ENCODE measurements around the gene CA5A.

The CA5A gene

DNA sequence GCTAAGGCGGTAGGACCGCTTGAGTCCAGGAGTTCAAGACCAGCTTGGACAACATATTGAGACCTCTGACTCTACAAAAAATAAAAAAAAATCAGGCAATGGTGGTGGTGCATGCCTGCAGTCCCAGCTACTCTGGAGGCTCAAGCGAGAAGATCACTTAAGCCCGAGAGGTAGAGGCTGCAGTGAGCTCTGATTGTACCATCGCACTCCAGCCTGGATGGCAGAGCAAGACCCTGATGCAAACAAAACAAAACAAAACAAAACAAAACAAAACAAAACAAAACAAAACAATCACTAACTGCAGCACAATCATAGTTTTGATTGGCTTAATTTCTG lies 12.4 kb upstream of the CA5A start:
- H4K20me1 ChIP-seq (ENCODE audit: insufficient read depth, low read length) = peaks cover 3% of the 10 kb centered on the region; the same call in 1 of the 2 replicates
- no peak overlapping the region for H3K9ac ChIP-seq (ENCODE audit: low read depth, low read length)
- peaks cover 26% of the 10 kb centered on the region for H3K4me1 ChIP-seq (ENCODE audit: insufficient read depth, low read length)
- H3K4me2 ChIP-seq (ENCODE audit: insufficient read depth, low read length) = no peak overlapping the region
- no peak overlapping the region for H2AFZ ChIP-seq (ENCODE audit: low read depth, low read length)
- no peaks in the 10 kb centered on the region for H3K27me3 ChIP-seq (ENCODE audit: insufficient read depth, low read length, poor library complexity)
- H3K9me3 ChIP-seq (ENCODE audit: insufficient read depth, low read length, severe bottlenecking) = no peaks in the 10 kb centered on the region
- ATAC-seq (ENCODE audit: insufficient read depth, low read depth) = no peak
- no peak for DNase-seq
- peaks cover 22% of the 10 kb centered on the region for H3K79me2 ChIP-seq (ENCODE audit: insufficient read depth, low read length)
- H3K4me3 ChIP-seq (ENCODE audit: low read depth in 1 of 2, low read length in 2 of 2) = no peak overlapping the region
- peaks cover 11% of the 10 kb centered on the region for H3K36me3 ChIP-seq (ENCODE audit: insufficient read depth, low read length)
- TF ChIP-seq, protein P1, sequence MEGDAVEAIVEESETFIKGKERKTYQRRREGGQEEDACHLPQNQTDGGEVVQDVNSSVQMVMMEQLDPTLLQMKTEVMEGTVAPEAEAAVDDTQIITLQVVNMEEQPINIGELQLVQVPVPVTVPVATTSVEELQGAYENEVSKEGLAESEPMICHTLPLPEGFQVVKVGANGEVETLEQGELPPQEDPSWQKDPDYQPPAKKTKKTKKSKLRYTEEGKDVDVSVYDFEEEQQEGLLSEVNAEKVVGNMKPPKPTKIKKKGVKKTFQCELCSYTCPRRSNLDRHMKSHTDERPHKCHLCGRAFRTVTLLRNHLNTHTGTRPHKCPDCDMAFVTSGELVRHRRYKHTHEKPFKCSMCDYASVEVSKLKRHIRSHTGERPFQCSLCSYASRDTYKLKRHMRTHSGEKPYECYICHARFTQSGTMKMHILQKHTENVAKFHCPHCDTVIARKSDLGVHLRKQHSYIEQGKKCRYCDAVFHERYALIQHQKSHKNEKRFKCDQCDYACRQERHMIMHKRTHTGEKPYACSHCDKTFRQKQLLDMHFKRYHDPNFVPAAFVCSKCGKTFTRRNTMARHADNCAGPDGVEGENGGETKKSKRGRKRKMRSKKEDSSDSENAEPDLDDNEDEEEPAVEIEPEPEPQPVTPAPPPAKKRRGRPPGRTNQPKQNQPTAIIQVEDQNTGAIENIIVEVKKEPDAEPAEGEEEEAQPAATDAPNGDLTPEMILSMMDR (IDR thresholded peaks at IDR 0.05; ENCODE audit: borderline replicate concordance, extremely low read depth, low read length, poor library complexity, severe bottlenecking) = no peak
- TF ChIP-seq EZH2 (IDR thresholded peaks at IDR 0.05; ENCODE audit: borderline replicate concordance, low read depth, low read length, severe bottlenecking) = no peak
- no peak overlapping the region for H3K27ac ChIP-seq (ENCODE audit: low read length)

DNA sequence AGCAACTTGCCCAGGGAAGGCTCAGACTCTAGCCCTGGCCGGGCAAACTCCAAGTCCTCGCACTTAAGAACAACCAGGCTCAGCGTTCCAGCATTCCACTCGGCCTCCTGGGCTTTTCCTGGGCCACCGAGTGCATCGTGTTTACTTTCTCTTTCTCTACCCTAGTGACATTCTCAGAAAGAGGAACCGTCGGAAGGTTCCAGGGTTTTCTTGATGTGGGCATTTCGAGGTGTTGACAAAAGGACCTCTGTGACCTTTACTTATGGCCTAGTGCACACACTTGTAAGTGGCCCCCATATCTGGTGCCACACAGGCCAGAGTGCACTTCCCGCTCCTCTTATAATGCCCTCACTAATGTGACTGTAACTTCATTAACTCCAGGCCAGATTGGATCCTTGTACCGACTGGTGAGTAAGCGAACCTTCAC lies 11.8 kb upstream of the CA5A start:
- H3K36me3 ChIP-seq (ENCODE audit: insufficient read depth, low read length) = peaks cover 5% of the 10 kb centered on the region
- DNase-seq (no peak), ATAC-seq (ENCODE audit: insufficient read depth, low read depth) (no peak)
- H3K9ac ChIP-seq (ENCODE audit: low read depth, low read length) = no peak overlapping the region
- H3K79me2 ChIP-seq (ENCODE audit: insufficient read depth, low read length) = peaks cover 16% of the 10 kb centered on the region
- peak overlapping the region; percentile 37; the same call in 1 of the 2 replicates for H2AFZ ChIP-seq (ENCODE audit: low read depth, low read length)
- no peak overlapping the region for H3K4me2 ChIP-seq (ENCODE audit: insufficient read depth, low read length)
- H3K4me1 ChIP-seq (ENCODE audit: insufficient read depth, low read length) = peaks cover 20% of the 10 kb centered on the region
- no peak overlapping the region for H3K27ac ChIP-seq (ENCODE audit: low read length)
- no peaks in the 10 kb centered on the region; the same call in 1 of the 2 replicates for H4K20me1 ChIP-seq (ENCODE audit: insufficient read depth, low read length)
- no peaks in the 10 kb centered on the region for H3K27me3 ChIP-seq (ENCODE audit: insufficient read depth, low read length, poor library complexity)
- no peak overlapping the region for H3K4me3 ChIP-seq (ENCODE audit: low read depth in 1 of 2, low read length in 2 of 2)
- H3K9me3 ChIP-seq (ENCODE audit: insufficient read depth, low read length, severe bottlenecking) = no peaks in the 10 kb centered on the region
- TF ChIP-seq, protein P1 (IDR thresholded peaks at IDR 0.05; ENCODE audit: borderline replicate concordance, extremely low read depth, low read length, poor library complexity, severe bottlenecking) = no peak
- no peak for TF ChIP-seq EZH2 (IDR thresholded peaks at IDR 0.05; ENCODE audit: borderline replicate concordance, low read depth, low read length, severe bottlenecking)

DNA sequence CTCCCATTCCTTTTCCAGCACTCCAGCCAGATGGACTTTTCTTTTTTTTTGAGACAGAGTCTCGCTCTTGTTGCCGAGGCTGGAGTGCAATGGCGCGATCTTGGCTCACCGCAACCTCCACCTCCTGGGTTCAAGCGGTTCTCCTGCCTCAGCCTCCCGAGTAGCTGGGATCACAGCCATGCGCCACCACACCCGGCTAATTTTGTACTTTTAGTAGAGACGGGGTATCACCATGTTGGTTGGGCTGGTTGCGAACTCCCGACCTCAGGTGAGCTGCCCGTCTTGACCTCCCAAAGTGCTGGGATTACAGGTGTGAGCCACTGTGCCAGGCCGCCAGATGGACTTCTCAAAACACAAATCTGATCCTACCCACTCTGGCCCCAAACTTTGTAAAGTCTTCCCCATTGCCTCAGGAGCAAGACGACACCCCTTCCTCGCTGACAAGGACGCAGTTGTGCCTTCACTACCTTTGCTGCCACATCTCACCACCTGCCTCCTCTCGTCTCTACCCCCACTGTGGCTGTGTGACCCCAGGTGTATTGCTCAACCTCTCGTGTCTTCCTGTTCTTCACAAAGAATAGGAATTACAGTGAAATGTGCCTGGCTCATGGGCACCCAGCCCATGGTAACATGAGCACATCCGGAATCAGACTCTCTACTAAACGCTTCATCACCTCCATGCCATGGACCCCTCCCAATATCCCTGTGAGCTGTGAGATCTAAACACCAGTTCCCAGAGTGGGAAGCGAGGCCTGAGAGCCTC lies 11.2 kb upstream of the CA5A start:
- no peak overlapping the region for H3K27ac ChIP-seq (ENCODE audit: low read length)
- H3K4me3 ChIP-seq (ENCODE audit: low read depth in 1 of 2, low read length in 2 of 2) = no peak overlapping the region
- TF ChIP-seq EZH2 (IDR thresholded peaks at IDR 0.05; ENCODE audit: borderline replicate concordance, low read depth, low read length, severe bottlenecking) = no peak
- TF ChIP-seq, protein P1 (IDR thresholded peaks at IDR 0.05; ENCODE audit: borderline replicate concordance, extremely low read depth, low read length, poor library complexity, severe bottlenecking) = no peak
- H3K9ac ChIP-seq (ENCODE audit: low read depth, low read length) = no peak overlapping the region
- H2AFZ ChIP-seq (ENCODE audit: low read depth, low read length) = peak overlapping the region; percentile 37; the same call in 1 of the 2 replicates
- H3K4me2 ChIP-seq (ENCODE audit: insufficient read depth, low read length) = no peak overlapping the region
- H3K79me2 ChIP-seq (ENCODE audit: insufficient read depth, low read length) = peaks cover 10% of the 10 kb centered on the region
- peaks cover 14% of the 10 kb centered on the region for H3K4me1 ChIP-seq (ENCODE audit: insufficient read depth, low read length)
- ATAC-seq (ENCODE audit: insufficient read depth, low read depth) = no peak
- DNase-seq = no peak
- no peaks in the 10 kb centered on the region; the same call in 1 of the 2 replicates for H4K20me1 ChIP-seq (ENCODE audit: insufficient read depth, low read length)
- no peaks in the 10 kb centered on the region for H3K27me3 ChIP-seq (ENCODE audit: insufficient read depth, low read length, poor library complexity)
- peaks cover under 1% of the 10 kb centered on the region; the same call in 1 of the 2 replicates for H3K36me3 ChIP-seq (ENCODE audit: insufficient read depth, low read length)
- H3K9me3 ChIP-seq (ENCODE audit: insufficient read depth, low read length, severe bottlenecking) = no peaks in the 10 kb centered on the region

Data from DND-41 (cell line).